Activated naive CD8-positive, alpha-beta T cell (primary cell): Measurements from ENCODE around the gene PICALM.
"Not testable (repeated sequence)": the region's sequence is repeated elsewhere in the genome, so short reads cannot be mapped to it uniquely, and the experiment has no call there.

Experiments
- H3K27ac Mint-ChIP-seq: one replicate; pipeline ENCODE4 v1.8.0; 2021; ENCODE audit warnings: mixed read lengths
- H3K27me3 Mint-ChIP-seq: one replicate; pipeline ENCODE4 v1.8.0; 2021; ENCODE audit warnings: mixed read lengths
- H3K36me3 Mint-ChIP-seq: one replicate; pipeline ENCODE4 v1.8.0; 2021; ENCODE audit warnings: mixed read lengths
- H3K4me1 Mint-ChIP-seq: one replicate; pipeline ENCODE4 v1.8.0; 2021; ENCODE audit warnings: low read depth, mixed read lengths
- H3K4me3 Mint-ChIP-seq: one replicate; pipeline ENCODE4 v1.8.0; 2021; ENCODE audit warnings: mild to moderate bottlenecking, mixed read lengths
- H3K9me3 Mint-ChIP-seq: one replicate; pipeline ENCODE4 v1.8.0; 2021; ENCODE audit warnings: low read depth, mixed read lengths

PICALM gene

GRCh38 chr11:85937835-85938234 is 131.0 kb downstream of the PICALM start:
- no peak overlapping the region for H3K4me3 Mint-ChIP-seq
- H3K27me3 Mint-ChIP-seq = no peaks in the 10 kb centered on the region
- no peaks in the 10 kb centered on the region for H3K9me3 Mint-ChIP-seq
- no peak overlapping the region for H3K27ac Mint-ChIP-seq
- no peaks in the 10 kb centered on the region for H3K4me1 Mint-ChIP-seq
- H3K36me3 Mint-ChIP-seq = no peaks in the 10 kb centered on the region

GRCh38 chr11:85935751-85936150 is 133.1 kb downstream of the PICALM start:
- Mint-ChIP-seq H3K4me3 (no peak overlapping the region), H3K27ac (no peak overlapping the region)

GRCh38 chr11:85934596-85935169 is 134.2 kb downstream of the PICALM start:
- Mint-ChIP-seq H3K9me3 (peaks cover 6% of the 10 kb centered on the region), H3K36me3 (no peaks in the 10 kb centered on the region), H3K27ac (no peak overlapping the region), H3K4me3 (no peak overlapping the region), H3K4me1 (no peaks in the 10 kb centered on the region), H3K27me3 (peaks cover 3% of the 10 kb centered on the region)

More at GRCh38 chr11:85935751-85936150, 133.1 kb downstream of the PICALM start:
- Mint-ChIP-seq H3K9me3 (no peaks in the 10 kb centered on the region), H3K4me1 (no peaks in the 10 kb centered on the region), H3K27me3 (no peaks in the 10 kb centered on the region), H3K36me3 (no peaks in the 10 kb centered on the region)

- Mint-ChIP-seq H3K4me1 (no peaks in the 10 kb centered on the region), H3K4me3 (no peak overlapping the region), H3K36me3 (peaks cover 4% of the 10 kb centered on the region), H3K9me3 (peaks cover 6% of the 10 kb centered on the region), H3K27me3 (peaks cover 7% of the 10 kb centered on the region), H3K27ac (no peak overlapping the region)
These were observed 138.0 kb downstream of the PICALM start for GRCh38 chr11:85930879-85931366.

GRCh38 chr11:85926653-85927214 is 142.2 kb downstream of the PICALM start:
- H3K27ac Mint-ChIP-seq, H3K36me3 Mint-ChIP-seq, H3K4me3 Mint-ChIP-seq, H3K9me3 Mint-ChIP-seq, H3K4me1 Mint-ChIP-seq: not testable (repeated sequence)
- H3K27me3 Mint-ChIP-seq = peaks cover 13% of the 10 kb centered on the region

- Mint-ChIP-seq H3K4me3 (no peak overlapping the region), H3K9me3 (no peaks in the 10 kb centered on the region), H3K36me3 (peaks cover 4% of the 10 kb centered on the region), H3K4me1 (no peaks in the 10 kb centered on the region), H3K27me3 (peaks cover 11% of the 10 kb centered on the region), H3K27ac (no peak overlapping the region)
These were observed 145.4 kb downstream of the PICALM start for GRCh38 chr11:85923455-85923854.

GRCh38 chr11:85922367-85922766 is 146.5 kb downstream of the PICALM start:
- Mint-ChIP-seq H3K9me3 (no peaks in the 10 kb centered on the region), H3K27me3 (peaks cover 9% of the 10 kb centered on the region), H3K4me3 (no peak overlapping the region), H3K36me3 (peaks cover 3% of the 10 kb centered on the region), H3K27ac (no peak overlapping the region), H3K4me1 (no peaks in the 10 kb centered on the region)

- peaks cover 5% of the 10 kb centered on the region for H3K27me3 Mint-ChIP-seq
These were observed 149.7 kb downstream of the PICALM start for GRCh38 chr11:85918910-85919794.

GRCh38 chr11:85914425-85914824 is 154.5 kb downstream of the PICALM start:
- Mint-ChIP-seq H3K27ac (no peak overlapping the region), H3K4me1 (no peaks in the 10 kb centered on the region), H3K9me3 (no peaks in the 10 kb centered on the region), H3K4me3 (no peak overlapping the region), H3K36me3 (peaks cover 2% of the 10 kb centered on the region), H3K27me3 (no peaks in the 10 kb centered on the region)

More at GRCh38 chr11:85918910-85919794, 149.7 kb downstream of the PICALM start:
- no peak overlapping the region for H3K27ac Mint-ChIP-seq
- H3K4me3 Mint-ChIP-seq = no peak overlapping the region
- H3K9me3 Mint-ChIP-seq = no peaks in the 10 kb centered on the region
- no peaks in the 10 kb centered on the region for H3K4me1 Mint-ChIP-seq
- H3K36me3 Mint-ChIP-seq = peaks cover 2% of the 10 kb centered on the region

GRCh38 chr11:85913513-85913912 is 155.4 kb downstream of the PICALM start:
- Mint-ChIP-seq H3K4me3 (no peak overlapping the region), H3K27ac (no peak overlapping the region), H3K9me3 (no peaks in the 10 kb centered on the region), H3K36me3 (peaks cover 2% of the 10 kb centered on the region), H3K4me1 (no peaks in the 10 kb centered on the region), H3K27me3 (no peaks in the 10 kb centered on the region)

GRCh38 chr11:85912414-85912813 is 156.5 kb downstream of the PICALM start:
- H3K27me3 Mint-ChIP-seq = no peaks in the 10 kb centered on the region
- no peak overlapping the region for H3K27ac Mint-ChIP-seq
- peaks cover 2% of the 10 kb centered on the region for H3K36me3 Mint-ChIP-seq
- no peaks in the 10 kb centered on the region for H3K9me3 Mint-ChIP-seq
- H3K4me1 Mint-ChIP-seq = no peaks in the 10 kb centered on the region
- H3K4me3 Mint-ChIP-seq = no peak overlapping the region
